Epidermal melanocyte (primary cell): ENCODE data around the gene REG1B.
"Not testable (repeated sequence)": the region's sequence is repeated elsewhere in the genome, so short reads cannot be mapped to it uniquely, and the experiment has no call there.

Experiments used
- DNase-seq: peaks from one replicate; pipeline ENCODE4 v3.0.0; 2011; ENCODE audit warnings: low spot score; ENCODE audit not compliant: insufficient read length

REG1B gene

GRCh38 chr2:79084495-79085135 lies 3.2 kb downstream of the REG1B start:
- no peak for DNase-seq

- no peak for DNase-seq
Measured at GRCh38 chr2:79083597-79084251, 4.1 kb downstream of the REG1B start.

DNA sequence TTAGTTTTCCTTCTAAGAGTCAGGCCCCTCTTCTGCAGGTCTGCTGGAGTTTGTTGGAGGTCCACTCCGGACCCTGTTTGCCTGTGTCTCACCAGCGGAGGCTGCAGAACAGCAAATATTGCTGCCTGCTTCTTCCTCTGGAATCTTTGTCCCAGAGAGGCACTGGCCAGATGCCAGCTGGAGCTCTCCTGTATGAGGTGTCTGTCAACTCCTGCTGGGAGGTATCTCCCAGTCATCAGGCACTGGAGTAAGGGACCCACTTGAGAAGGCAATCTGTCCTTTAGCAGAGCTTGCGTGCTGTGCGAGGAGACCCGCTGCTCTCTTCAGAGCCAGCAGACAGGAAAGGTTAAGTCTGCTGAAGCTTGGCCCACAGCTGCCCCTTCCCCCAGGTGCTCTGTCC lies 4.8 kb downstream of the REG1B start:
- DNase-seq = no peak

DNA sequence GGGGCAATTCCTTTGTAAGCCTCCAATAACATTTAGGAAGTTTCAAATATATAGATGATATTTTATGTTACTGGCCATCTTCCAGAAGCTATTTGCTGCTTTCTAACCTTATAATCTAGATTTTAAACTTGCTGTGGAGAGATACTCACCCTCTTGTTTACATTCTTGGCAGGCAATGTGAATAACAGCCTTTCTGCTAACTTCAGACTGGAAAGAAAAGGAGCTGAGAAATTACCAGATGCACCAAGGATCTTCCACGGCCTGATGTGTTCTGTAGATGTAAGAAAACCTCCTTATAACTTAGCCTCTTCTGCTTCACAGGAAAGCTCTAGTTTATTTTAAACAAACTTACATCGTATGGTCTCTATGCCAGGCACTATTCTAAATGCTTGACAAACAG lies 16.7 kb downstream of the REG1B start:
- DNase-seq = no peak

DNA sequence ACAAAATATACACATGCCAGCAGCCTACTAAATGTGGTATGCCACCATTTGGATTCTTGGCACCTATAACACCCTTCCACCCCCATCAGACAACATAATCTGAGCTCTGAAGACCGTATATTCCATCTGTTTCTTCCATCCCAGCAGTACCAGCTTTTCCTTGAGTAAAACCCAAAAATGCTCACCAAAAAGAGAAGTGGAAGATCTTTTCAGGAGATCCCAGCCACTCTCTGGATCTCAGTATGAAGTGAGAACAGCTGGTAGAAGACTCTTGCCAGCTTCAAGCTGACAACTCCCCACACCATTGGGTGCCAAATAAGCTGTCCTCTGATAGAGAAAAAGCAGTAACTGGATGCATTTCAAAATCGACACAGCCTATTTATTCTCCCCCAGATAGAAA lies 22.6 kb downstream of the REG1B start:
- no peak for DNase-seq

DNA sequence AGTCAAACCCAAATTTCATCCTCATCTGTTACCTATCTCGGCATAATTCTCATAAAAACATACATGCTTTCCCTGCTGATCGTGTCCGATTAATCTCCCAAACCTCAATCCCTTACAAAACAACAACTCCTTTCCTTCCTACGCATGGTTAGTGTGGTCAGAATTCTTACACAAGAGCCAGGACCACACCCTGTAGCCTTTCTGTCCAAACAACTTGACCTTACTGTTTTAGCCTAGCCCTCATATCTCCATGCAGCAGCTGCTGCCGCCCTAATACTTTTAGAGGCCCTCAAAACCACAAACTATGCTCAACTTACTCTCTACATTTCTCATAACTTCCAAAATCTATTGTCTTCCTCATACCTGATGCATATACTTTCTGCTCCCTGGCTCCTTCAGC lies 33.0 kb downstream of the REG1B start:
- DNase-seq = not testable (repeated sequence)

DNA sequence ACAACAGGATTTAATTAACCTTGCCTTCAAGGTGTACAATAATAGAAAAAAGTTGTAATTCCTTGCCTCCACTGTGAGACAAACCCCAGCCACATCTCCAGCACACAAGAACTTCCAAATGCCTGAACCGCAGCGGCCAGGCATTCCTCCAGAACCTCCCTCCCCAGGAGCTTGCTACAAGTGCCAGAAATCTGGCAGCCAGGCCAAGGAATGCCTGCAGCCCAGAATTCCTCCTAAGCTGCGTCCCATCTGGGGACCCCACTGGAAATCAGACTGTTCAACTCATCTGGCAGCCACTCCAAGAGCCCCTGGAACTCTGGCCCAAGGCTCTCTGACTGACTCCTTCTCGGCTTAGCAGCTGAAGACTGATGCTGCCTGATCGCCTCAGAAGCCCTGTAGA lies 34.3 kb downstream of the REG1B start:
- DNase-seq = not testable (repeated sequence)

DNA sequence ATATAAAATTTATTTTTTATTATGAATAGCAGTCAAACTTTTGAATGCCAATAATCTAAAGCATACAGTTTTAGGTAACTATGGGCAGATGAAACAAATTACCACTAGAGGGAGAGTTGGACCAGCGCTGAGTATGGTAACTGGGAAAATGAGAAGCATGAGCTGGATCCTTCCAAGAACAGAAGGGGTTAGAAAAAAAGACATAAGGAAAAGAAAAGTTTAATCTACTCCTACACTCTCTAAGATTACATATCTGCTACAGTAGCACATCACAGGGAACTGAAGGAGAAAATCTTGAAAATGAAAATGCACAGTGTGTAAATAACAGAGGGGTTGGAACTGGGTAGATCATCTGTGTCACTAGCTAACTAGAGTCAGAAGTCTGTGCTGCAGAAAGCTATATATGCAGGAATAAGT lies 46.8 kb downstream of the REG1B start:
- DNase-seq = no peak

GRCh38 chr2:79039944-79040343 lies 47.8 kb downstream of the REG1B start:
- DNase-seq = no peak
